Endothelial cell of umbilical vein (primary cell): Measurements from ENCODE around the gene EDNRB.

Source experiments
- CTCF ChIP-seq, 2 donors: IDR thresholded peaks; 1 replicate in 1 of 2; 2 replicates in 1 of 2; pipeline ENCODE4 v1.5.1; 2011; ENCODE audit warnings: low read length in 2 of 2, mild to moderate bottlenecking in 2 of 2, moderate library complexity in 2 of 2, control low read depth in 1 of 2, inconsistent platforms in 1 of 2, low read depth in 1 of 2; ENCODE audit not compliant: insufficient read depth in 1 of 2; ENCODE audit errors: extremely low read depth in 1 of 2
- JUN ChIP-seq: IDR thresholded peaks from 2 replicates; pipeline ENCODE4 v1.6.1; 2011; ENCODE audit warnings: borderline replicate concordance, low read depth; ENCODE audit not compliant: insufficient read length, insufficient read depth
- POLR2A ChIP-seq: IDR thresholded peaks from 2 replicates; pipeline ENCODE4 v1.6.1; 2012; ENCODE audit warnings: low read depth, mild to moderate bottlenecking, control low read depth, low read length

DNA sequence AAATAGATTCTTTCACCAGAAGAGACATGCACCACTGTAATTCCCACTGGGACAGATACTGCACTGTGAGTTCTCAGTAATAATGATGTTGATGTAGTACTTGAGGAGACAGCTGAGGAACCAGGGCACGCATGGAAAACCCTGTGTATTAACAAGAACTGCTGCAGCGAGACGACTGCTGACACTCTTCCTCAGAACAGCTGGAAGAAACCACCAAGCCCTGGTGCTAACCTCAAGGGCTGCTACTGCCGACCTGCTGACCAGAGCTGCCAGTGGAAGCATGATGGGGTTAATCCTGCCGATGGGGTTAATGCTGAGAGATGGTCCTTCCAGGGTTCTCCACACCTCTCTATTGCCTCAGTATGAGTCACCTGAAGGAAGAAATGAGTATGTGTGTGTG lies 45.6 kb downstream of the EDNRB start:
- TF ChIP-seq POLR2A (no peak), JUN (no peak), CTCF (IDR thresholded peaks at IDR 0.05; ENCODE audit: extremely low read depth in 1 of 2, insufficient read depth in 1 of 2, low read depth in 1 of 2, low read length in 2 of 2) (no peak)
